NOMO-1 treated with DMSO at 0.1 percent for 48 hours (cell line): ENCODE data around the gene LRRC8B.
"Not testable (repeated sequence)": the region's sequence is repeated elsewhere in the genome, so short reads cannot be mapped to it uniquely, and the experiment has no call there.

Source experiments
- DNase-seq: peaks from one replicate; lab custom pipeline; 2025; ENCODE audit not compliant: unreplicated experiment; lab: John Stamatoyannopoulos, UW

Gene LRRC8B

DNA sequence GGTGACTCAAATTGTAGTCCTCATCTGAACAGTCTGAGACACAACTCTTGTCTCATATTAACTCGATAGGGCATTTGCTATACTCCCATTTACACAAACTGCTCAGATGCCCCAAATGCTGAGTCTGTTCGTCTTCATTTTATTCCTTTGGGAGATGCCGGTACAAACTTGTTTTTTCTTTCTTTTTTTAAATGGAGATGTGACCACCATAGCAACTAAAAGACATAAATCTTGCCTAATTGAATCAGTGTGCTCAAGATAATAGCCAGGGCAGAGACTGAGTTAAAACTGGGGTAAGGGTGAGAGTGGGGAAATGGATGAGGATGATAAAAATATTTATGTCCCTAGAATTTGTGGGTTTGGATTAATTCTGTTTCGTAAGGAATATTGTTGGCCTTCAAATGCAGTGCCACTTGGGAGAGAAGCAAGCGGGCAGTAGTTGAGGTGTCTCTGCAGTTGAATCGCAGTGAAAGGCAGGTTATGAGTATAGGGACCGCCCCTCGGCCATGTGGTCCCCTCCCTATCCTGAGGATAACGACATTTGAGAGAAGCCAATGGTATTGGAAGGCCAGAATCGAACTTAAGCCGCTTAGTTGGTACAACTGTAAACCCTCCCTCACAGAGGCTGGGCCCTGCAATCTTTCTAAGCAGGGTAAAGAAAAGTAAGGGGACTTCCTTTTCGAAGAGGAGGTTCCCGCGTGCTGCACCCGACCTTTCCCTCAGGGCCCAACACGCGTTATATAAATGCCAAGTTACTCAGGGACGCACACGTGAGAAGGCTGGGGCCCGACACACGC, 859 bp upstream of the LRRC8B start:
- peak; percentile 60 for DNase-seq

DNA sequence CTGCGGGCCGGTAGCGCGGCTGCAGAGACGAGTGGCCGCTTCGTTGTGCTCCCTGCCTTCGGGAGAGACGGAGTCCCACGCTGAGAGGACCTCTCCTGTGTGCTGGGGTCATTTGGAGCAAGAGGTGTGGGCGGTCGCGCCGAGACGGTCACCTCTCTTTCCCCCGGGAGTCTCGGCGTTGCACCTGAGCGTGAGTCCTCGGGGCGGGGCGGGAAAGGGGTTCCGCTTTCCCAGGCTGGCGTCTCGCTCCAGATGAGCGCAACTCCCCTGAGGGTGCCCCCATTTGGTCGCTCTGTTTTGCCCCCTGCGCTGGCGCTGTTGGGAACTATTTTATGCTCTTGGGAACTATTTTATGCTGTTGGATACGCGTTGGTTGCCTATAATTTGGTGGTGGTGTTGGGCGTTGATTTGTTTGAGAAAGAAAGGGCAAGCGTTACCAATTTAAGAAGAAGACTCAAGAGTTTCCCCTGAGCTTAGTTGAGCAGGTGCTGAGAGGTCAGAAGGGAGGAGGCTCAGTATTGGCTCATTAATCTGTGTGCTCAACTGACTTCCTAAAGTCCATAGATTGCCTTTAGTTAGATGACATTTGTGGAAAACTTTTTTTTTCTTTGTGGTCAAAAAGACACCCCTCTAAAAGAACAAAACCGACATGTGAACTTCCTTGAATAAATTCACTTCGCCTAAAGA, 683 bp downstream of the LRRC8B start:
- peak; percentile 48 for DNase-seq

DNA sequence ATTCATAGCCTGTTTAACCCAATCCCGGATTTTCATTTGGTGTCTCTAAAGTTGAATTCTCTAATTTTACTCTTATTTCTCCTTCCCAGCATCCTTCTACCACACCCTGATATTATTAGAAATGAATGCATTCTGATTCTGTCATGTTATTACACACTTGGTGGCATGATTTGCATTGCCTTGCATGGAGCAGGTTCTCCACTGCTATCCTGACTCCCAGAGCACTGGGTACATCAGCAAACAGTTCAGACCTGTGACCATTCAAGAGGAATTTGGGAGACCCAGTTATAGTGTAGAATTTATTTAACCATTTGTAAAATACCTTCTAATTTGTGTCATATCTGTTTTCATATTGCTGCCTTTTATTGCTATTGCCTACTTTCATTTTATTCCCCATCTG, 2.6 kb downstream of the LRRC8B start:
- no peak for DNase-seq

DNA sequence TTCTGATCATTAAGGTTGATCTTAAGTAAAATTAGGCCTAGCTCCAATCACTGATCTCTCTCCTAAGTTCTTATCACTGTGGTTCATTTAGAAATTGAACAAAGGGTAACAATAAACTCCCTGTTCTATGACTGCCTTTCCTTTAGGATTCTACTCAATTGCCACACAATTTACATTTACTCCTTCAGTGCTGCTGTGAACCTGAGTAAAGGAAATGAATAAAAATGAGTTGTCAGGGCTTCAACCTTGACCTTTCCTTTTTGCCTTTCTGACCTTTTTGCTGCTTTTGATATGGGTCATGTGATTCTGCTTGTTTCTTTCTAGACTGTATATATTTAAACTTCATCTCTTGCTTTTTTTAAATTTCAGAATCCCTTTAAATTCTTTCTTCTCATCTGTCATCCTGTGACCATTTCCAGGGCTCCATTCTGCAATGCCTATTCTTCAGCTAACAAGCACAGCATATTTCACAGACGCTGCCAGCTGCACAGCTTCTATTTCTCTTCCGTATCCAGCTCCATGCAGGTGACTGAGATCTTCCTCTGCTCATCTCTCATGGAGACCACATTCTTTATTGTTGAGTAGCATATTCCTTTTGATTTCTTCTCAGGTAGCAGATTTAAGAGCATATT, 3.2 kb downstream of the LRRC8B start:
- DNase-seq, result no peak

DNA sequence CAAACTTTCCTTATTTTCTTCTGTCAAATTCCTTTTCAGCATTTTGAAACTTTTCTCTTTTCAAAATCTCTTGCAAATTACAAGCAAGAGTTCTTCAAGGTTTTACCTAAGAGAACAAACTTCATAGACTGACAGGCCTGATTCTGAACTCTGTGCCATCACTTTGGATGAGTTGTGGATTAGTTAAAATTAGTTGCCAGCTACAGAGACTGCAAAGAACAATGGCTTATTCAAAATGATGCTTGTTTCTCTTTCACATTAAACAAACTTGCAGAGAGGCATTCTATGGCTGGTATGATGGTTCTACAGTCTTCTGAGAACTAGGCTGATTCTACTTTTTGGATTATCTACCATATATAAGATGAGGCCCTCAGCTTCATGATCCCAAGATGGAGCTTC, 3.8 kb downstream of the LRRC8B start:
- DNase-seq, result no peak

DNA sequence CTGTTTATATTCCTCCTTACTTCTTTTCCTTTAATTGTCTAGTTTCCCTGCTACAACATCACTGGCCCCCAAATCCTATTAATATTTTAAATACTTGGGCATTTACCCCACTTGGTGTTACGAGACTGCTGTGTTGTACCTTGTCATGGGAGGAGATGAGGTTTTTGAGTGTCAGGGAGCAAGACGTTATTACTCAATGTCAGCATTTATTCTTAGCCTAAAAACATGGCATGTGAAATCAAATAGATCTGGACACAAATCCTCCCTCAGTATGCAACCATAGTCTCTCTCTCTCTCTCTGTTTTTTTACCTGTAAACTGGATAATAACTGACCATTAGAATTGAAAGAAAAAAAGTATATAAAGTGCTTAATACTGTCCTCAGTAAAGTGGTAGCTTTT, 4.6 kb downstream of the LRRC8B start:
- peak; percentile 27 for DNase-seq

DNA sequence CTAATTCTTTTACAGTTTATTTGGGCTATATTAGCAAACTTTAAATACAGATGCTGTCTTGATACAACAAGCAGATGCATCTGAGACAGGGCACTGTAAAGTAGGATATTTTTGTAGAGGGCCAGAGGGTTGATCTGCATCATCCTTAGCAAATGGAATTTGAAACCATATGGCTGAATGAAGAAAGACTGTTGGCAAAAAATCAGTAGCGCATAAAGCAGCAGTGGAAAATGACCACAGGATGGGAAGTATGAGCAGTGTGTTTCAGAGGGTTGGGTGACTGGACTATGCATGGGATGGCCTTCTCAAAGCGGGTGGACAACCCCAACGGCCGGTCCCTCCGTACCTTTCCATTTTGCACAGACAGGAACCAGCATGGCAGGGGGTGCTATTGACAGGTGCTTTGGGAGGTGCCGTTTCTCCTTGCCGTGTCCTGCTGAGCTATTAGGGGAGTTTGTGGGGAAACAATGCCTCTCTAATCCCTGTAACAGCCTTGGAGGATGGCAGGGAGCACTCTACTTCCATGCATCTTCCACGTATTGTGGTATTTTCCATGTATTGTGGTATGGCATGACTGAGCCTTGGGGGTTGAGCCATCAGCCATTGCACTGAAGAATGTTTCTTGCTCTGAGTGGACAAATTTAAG, 5.9 kb downstream of the LRRC8B start:
- DNase-seq, result no peak

DNA sequence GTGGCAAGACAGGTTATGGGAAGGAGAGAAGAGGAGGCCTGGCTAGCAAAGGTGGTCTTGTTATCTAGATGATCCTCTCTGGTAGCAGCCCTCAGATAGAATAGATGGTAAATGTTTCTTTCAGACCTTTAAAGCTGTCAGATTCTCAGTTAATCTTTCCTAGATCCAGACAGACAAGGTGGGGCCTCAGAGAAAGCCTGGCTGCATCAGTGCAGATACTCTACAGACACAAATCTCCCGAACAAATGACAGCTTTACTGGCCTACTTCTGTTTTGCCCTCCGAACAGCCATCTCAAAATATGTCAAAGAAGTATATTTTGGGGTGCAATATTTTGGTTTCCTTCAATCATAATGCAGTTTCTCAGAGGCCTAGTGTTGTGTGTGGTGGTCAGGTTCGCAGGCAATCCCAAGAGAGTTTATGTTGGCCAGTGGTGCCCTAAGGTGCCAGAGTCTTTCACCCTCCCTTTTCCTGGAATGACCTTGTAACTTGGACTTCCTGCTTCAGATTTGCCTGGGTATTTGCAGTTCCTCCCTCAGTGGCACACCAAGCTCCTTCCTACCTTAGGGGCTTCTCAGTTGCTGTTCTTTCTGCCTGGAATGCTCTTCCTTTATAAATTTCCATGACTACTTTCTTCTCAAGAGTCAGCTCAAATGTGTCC, 7.0 kb downstream of the LRRC8B start:
- DNase-seq, result no peak

DNA sequence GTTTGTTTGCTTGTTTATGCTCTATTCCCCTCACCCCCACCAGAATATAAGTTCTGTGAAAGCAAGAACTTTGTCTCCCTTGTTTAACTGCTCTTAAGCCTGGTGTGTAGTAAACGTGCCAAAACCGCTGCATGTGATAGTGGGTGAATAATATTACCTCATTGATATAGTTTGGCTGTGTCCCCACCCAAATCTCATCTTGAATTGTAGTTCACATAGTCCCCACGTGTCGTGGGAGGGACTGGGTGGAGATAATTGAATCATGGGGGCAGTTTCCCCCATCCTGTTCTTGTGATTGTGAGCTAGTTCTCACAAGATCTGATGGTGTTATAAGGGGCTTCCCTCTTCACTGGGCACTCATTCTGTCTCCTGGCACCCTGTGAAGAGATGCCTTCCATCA, 7.6 kb downstream of the LRRC8B start:
- no peak for DNase-seq

DNA sequence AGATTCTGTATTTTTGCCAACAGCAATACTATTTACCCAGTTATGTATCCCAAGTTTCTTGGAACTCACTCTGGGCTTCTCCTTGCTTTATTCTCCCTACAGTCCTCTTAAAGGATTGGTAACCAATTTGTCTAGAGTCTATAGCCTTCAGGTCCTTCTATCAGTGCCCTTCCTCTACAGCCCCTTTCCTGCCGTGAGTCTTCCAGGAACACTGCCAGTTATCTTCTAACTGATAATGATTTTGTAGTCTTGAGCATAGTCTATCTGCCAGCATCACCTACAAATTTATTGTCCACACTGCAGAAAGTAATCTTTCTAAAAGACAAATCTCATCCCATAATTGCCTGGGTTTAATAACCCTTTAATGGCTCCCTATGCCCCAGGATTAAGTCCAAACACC, 8.2 kb downstream of the LRRC8B start:
- no peak for DNase-seq

DNA sequence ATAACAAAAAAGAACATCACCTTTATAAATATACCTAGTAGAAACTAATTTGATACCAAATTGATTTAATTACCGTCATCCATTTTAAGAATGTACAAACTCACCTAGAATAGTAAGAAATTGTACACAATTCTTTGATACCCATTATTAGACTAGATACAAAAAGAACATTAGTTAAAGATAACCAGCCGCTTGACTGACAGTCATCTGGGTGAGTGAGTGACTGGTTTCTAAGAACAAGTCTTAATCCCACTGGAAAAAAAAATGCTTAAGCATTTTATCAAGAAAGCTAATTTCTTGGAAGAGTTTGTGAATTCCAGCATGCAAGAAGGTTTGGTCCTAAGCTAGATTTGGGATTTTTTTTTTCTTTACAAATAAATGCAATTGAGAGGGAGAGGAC, 10.9 kb downstream of the LRRC8B start:
- DNase-seq, result no peak

DNA sequence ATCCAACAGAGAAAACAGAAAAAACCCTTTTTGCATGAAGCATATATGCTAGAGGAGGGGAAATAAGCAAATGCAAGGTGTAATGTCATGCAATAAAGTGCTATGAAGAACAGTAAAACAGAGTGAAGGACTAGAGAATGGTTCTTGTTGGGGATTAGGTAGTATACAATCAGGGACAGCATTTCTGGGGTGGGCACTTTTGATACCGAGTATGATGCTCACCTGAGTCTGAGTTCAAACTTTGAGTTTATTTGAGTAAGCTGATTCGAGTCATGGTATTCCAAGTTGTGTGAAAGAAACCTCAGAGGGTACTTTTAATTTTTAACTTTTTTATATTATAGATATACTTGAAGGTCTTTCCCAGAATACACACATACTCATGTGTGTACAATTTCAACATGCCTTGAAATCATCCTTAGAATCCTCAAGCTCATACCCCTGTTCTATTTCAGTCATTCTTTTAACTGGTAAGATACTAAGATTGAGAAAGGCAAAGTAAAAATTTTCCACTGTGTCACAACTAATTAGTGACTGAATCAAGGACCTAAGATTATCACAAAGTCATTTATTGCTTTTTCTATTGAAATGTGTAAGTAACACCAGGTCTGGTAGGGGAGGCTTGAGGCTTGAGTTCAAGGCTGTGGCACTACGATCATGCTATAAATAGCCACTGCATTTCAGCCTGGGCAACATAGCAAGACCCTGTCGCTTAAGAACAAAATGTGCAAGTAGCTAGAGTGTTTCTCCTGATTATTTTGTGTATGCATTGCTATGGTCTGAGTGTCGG, 12.1 kb downstream of the LRRC8B start:
- no peak for DNase-seq

DNA sequence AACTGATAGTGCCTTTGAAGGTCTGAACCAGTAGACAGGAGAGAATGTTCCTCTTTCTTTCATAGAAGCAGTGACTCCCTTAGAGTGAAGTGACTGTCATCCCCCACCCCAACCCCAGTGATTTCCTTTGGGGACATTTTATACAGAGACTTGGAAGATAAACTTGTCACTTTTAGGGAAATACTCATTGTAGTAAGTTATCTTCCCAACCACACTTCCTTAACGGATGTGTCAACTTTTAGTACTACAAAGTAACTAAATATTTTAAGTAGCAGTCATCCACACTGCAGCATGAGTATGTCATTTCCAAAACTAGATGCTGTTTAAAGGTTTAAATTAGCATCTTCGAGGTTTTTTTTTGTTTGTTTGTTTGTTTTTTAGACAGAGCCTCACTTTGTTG, 13.7 kb downstream of the LRRC8B start:
- no peak for DNase-seq

DNA sequence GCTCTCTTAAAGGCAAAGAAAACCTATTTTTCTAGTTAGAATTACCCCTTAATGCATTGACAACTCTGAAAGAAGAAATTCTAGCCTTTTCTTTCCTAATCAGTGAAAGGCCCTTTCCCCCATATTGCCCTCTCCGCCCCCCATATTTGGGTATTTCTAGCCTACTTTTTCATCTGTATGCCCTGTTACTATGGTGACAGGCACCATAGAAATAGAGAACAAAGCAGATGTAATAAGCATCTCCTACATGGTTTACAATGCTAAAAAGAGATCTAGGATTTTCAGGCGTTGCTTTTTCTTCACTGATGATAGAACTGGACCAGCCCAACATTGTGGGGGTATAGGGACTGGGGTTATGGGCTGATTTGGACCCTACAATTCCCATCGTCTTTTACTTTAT, 14.5 kb downstream of the LRRC8B start:
- no peak for DNase-seq

DNA sequence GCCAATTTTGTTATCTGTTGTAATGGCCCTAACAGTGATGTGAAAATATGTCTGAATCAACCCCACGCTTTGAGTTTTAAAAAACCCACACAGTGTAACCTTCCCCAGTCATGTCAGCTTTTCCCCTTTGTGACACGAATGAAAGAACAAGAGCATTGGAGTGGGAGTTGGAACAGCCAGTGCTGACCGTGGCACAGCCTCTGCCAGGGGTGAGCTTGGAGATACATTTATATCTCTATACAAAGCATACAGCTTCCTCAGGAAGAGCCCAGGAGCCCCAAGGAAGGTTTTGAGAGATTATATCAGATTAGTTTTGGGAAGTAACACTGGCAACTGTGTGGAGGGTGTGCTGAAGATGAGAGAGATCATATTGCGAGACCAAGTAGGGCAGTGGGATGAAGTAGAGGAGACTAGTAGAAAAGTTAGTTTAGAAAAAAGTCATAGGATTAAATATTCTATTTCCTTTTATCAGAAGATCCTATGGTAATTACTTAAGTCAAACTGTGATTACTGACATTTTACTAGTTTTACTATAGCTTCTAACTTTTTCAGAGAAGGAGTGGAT, 15.9 kb downstream of the LRRC8B start:
- no peak for DNase-seq

DNA sequence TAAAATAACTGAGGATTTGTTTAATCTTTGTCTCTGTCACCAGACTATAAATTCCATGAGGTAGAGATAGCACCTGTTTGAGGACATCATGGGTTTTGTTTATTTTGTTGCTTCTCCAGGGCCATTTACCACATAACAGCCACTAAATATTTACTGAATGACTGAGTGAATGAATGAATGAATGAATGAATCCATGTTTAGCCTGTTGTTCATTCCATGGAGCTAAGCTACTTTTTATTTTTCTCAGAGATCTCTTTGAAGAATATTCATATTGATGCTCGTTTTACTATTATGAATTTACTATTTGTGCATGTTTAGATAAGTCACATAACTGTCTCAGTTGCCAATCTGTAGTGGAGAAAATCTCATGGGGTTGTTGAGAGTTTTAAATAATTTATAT, 17.7 kb downstream of the LRRC8B start:
- DNase-seq, result no peak

DNA sequence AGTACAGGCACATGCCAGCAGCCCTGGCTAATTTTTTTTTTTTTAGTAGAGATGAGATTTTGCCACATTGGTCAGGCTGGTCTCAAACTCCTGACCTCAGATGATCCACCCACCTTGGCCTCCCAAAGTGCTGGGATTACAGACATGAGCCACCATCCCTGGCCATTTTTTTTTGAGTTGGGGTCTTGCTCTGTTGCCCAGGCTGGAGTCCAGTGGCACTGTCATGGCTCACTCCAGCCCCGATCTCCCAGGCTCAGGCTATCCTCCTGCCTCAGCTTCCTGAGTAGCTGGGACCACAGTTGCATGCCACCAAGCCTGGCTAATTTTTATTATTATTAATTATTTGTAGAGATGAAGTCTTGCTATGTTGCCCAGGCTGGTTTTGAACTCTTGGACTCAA, 19.0 kb downstream of the LRRC8B start:
- DNase-seq, result not testable (repeated sequence)

DNA sequence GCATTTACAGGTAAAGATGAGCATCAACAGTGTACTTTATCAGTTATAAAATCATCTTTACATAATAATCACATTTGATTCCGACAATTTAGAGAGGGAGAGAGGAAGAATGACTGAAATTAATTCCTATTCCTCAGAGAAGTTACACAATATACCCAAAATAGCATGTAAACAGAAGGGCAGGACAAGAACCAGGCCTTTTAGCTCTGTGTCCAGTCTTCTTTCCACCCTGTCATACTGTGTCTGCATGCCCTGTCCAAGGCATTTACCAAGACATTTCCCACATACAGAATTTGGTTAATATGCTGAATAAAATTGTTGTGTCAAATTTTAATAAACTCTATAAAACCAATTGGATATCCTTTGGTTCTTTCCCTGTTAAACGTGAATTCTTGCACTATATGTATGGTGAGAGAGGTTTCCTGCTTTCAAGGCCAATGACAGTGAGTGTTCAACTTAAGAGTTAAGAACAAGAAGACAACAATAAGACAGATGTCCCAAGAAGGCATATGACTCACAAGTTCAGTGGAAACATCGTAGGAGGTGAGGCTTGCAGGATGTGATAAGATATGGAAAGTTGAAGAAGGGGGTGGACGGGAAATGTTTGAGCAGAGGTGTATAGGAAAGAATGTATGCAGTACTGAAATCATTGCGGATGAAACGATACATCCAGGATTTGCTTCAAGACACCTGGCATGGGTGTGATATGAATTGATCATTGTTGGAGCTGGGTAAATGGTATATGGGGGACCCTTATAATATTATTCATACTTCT, 20.8 kb downstream of the LRRC8B start:
- no peak for DNase-seq
